GM19025 (cell line): ENCODE data around the gene TTLL6.

ENCODE experiments used
- ATAC-seq: cut with Tn5 transposase; IDR thresholded peaks from one replicate; pipeline ENCODE4 v1.9.1; 2021; ENCODE audit warnings: mild to moderate bottlenecking, low read depth, moderate library complexity; ENCODE audit not compliant: unreplicated experiment

Gene TTLL6

DNA sequence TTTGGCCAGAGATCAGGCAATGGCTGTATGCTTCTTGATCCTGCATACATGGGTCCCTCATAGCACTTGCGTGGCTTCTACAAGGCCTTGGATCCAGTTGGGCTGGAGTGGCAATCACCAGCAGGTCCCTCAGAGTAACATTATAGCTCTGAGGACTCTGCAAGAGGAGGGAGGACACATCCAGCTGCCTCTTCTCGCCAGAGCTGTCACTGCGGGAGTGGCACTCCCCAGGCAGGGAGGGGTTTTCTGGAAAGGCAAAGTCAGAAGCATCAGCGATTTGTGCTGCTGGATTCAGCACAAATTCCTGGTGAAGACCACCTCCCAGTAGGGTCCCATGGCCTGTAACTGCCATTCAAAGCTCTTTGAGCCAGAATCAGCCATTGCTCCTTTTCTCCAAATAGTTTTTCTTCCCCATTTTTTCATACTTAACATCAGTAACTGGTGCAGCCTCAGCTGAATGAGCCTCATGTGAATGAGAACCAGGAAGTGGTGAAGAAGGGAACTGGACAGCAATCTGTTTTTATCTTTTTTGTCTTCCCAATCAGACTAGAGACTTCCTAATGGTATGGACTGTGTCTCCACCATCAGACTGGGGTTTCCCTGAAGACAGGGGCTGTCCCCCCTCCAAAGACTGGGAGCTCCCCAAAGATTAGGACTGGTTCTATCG, 47.9 kb downstream of the TTLL6 start:
- ATAC-seq, result no peak

DNA sequence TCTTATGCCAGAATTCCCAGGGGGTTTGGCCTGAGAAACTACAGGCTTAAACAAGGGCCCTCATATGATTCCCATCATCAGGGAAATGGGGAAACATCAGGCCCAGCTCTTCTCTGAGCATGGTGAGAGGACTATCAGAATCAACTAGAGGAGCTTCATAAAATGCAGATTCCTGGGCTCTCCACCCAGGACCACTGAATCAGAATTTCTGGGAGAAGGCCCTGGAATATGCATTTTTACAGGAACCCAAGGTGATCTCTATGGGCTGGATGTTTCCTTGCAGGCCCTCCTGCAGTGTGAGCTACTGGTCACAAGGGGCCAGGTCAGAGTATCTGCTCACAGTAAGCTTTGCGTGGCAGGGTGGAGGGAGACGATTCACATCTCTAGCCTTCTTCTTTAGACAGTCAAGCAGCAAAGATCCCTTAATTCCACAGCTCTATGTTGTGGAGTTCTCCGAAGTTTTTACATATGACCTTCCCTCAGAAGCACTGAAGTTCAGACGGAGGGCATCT, 49.7 kb downstream of the TTLL6 start:
- ATAC-seq, result no peak

DNA sequence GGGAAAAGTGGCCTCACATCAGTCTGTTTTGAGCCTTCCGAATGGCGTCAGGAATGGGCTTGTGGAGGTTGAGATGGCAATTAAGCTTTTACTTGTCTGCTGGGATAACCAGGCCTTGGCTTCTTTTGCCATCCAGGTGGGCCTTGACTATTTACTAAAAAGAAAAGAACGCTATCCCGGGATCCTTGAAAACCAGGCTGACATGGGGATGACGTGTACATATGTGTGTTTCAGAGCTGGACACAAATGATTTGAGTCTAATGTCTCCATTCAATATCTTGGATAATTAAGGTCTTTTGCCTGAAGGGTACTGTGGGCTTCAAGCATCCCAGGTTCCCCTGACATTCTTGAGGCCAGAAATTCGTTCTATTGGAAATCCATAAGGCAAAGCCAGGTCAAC, 55.9 kb downstream of the TTLL6 start:
- ATAC-seq, result no peak

DNA sequence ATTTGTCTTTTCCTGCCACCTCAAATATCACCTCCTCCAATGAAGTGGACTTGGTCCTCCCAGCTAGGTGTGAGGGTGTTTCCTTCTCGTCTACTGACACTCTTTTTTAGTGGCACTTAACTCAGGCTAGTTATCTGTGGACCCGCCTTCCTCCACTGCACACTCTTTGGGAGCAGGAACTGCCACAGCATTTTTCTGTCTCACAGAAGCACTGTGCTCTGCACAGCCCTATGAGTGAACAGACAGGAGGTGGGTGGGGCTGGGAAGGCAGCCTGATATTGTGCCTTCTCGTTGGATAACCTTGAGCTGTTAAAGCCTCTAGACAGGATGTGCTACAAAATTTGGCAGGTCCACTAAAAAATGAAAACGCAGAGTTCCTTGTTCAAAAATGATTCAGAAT, 56.6 kb downstream of the TTLL6 start:
- ATAC-seq, result no peak

DNA sequence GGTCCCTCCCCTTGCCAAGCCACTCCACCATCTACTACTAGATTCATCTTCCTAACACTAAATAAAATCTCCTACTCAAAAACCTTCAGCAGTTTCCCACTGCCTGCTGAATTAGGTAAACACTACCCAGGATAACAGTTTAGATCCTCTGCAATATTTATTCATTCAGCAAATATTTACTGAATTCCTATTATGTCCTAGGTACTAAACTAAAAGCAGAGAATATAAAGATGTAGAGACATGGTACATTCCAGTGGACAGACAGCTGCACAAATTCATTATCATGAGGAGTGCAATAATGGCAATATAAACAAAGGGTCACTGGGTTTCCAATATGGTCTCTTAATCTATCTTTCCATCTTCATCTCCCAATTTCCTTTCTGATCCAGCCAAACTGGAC, 57.7 kb downstream of the TTLL6 start:
- no peak for ATAC-seq

DNA sequence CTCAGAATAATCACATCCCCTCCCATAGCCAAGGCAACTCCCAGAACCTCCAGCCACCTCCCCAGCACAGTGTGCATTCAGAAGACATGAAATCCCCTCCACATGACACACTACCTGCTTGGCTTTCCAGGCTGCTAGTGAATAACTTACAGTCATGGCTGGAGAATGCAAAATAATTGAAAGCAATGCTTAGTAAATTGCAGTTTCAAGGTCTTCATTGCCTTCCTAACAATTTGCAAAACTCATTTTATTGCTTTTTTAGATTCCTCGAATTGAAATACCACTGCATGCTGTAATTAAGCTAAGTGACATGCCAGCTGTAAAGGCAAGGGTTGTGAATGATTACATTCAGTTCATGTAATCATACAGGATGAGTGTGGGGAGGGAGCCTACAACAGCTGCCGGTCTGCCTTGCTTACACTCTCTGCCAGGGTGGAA, 59.5 kb downstream of the TTLL6 start:
- ATAC-seq, result no peak

DNA sequence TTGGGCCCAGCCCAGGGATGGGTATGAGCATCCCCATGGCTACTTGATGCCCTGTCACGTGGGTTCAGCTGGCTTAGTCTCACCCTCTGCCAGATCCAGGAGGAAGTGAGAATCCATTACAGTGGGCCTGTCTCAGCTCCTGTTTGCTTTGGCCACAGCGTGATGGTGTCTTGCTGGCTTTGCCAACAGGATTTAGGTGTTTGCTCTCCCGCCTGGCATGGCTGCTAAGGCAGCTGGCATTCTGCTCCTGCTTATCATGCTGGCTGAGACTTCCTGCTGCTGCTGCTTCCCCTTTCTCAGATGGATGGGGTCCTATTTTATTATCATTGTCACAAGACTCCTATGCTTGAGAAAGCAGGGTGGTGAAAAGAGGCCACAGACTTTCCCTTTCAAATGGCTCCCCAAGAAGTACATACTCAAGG, 60.2 kb downstream of the TTLL6 start:
- ATAC-seq, result no peak

DNA sequence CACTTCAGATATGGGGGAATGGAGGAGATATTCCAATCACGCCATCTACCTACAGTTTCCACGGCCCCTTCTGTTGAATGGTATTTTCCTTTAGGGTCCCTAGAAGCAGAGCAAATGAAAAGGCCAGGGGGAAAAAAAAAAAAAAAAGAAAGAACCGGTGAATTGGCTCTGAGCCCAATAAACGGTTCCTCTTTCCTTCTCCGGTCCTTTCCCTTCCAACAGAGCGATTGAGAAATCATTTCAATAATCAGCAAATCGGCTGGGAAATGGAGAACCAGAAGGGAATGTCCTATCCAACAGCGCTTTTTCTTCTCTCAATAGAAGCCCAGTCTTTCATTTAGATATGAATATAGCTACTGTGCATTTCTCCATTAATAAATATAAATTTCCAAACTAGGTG, 61.7 kb downstream of the TTLL6 start:
- no peak for ATAC-seq

DNA sequence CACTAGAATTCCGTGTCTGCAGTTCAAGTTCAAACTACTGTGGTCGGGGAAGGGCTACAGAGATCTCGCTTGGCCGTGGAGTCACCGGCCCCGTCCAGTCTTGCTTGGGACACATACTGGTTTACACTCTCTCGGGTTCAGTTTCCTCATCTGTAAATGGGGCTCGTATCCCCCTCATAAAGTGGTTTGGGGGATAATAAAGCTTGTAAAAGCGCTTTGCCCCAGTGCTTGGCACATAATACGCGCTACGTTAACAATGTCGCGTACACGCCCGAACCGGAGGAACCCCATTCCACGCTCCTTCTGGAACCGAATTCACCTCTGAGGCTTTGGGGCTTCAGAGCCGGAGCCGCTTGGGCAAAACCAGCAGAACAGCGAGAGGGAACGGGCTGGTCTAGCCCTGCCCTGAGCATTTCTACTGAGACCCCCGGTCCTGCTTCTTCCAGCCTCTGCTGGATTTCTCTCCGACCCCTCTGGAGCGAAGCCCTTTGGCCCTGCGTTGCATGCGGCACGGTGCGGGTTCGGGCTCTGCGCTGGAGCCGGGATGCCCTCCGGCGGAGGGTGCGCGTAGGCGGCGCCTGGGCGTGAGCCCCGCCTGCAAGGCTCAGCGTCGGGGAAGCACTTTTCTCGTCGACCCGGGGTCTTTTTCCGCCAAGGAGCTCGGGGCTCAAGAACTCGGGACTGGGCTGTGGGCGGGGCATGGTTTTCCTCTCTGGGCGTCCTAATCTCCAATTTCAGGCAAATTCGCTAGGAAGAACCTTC, 62.3 kb downstream of the TTLL6 start:
- no peak for ATAC-seq

DNA sequence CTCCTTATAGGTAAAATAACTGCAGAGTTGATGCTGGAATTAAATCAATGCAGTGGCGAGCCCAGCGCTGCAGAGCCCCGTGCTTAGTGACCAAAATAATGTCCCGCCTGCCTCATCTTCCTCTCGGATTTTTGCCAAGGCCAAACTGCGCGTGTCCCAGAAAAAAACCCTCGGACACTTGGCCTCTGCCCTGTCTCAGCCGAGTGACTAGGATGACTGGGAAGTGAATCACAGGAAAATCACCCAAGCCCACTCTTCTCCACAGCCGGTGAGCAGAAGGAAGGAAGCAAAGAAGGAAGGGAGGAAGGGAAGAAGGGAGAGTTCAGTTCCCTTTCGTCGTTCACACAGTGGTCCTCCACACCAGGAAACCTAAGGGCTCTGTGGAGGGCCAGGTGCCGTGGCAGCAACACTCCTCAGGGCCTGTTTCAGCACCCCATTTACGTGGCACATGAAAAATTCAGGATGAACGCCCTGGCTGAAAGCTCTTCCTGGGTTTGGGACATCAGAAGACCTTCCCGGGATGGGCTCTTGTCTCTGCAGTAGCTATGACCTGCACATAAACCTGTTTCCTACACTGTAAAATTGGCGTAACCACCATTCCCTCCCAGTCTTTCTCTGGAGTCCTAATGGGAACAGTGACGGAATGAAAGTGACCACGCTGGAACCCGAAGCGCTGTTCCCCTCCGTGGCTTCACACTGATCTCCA, 63.1 kb downstream of the TTLL6 start:
- ATAC-seq, result no peak

DNA sequence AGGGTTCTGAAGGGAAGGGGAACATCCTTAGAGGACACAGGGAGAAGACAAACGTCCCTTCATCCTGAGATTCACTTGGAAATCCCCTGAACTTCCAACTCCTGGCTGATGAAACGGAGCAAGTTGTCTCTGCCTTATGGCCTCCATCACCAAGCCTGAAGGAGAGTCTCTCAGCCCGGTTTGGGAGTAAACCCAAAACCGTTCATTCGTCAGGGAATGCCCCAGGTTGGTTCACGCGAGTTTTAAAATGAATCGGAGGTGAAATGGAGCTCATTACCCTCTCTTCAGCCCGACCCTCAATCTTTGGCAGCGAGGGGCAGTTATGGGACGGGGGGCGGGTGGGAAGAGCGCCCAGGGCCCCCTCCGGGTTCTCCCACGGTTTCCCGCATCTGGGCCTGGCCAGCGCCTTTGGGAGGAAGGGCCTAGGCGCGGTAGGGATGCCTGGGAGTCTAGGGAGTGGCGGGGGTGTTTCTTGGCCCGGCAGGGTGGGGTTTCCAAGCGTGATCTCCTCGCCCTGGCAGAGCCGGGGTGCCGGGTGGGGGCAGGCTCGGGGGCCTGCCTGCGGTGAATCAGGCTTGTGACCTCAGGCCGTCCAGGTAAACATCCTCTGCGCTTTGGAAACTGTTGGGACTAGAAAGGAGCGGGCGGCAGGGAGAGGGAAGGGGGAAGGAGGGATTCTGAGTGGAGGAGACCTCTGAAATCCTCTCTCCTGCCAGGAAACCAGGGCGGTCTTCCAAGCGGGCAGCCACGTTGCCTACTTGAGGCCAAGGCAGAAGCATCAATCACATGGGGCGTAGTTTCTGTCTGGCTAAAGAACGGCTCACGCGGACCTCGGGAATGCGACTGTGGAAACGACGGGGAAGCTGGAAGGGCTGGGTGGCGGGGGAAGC, 64.4 kb downstream of the TTLL6 start:
- no peak for ATAC-seq

DNA sequence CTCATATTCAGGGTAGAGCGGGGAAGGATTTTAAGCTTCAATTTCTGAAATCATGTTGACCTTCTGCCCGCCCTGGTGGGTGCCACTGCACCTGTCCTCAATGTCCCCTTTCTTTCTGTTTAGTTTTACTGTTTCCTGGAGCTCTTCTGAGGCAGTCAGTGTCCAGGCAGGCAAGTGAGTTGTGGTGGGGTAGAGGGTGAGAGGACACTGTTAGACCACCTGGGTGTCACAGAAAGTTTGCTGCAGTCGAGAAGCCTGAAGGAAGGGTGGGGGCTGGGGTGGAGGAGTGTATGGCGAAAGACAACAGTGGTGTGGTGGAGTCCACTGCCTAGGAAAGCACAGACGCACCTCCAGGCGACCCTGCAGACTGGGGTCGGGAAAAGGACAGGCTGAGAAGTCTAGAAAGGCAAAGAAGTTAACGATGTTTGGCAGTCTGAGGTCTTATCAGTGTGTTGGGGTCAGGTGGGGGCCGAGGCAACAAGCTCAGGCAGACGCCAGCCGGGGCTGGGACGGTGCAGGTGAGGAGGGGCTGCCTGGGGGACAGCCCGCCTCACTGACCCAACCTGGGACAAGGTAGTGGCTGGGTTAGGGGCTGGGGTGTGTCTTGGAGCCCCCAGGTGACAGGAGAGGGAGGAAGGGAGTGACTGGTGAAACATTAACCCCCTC, 65.2 kb downstream of the TTLL6 start:
- no peak for ATAC-seq

DNA sequence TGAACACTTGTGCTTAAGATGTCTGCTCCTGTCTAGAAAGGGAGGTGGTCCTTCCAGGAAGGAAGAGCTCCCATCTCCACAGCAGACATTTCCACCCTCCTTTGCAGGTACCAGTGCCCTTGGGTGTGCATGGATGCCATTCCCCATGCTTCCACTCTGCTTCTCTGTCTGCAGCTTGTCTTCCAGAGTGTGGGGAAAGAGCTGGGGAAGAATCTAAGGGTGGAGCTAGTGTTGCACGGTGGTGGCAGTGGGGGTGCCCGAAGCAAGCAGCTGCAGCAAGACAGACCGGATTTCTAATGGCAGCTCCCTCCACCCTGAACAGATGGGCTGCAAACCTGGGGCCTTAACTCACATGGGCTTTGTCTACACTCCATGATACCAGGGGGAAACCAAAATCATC, 65.9 kb downstream of the TTLL6 start:
- ATAC-seq, result no peak

DNA sequence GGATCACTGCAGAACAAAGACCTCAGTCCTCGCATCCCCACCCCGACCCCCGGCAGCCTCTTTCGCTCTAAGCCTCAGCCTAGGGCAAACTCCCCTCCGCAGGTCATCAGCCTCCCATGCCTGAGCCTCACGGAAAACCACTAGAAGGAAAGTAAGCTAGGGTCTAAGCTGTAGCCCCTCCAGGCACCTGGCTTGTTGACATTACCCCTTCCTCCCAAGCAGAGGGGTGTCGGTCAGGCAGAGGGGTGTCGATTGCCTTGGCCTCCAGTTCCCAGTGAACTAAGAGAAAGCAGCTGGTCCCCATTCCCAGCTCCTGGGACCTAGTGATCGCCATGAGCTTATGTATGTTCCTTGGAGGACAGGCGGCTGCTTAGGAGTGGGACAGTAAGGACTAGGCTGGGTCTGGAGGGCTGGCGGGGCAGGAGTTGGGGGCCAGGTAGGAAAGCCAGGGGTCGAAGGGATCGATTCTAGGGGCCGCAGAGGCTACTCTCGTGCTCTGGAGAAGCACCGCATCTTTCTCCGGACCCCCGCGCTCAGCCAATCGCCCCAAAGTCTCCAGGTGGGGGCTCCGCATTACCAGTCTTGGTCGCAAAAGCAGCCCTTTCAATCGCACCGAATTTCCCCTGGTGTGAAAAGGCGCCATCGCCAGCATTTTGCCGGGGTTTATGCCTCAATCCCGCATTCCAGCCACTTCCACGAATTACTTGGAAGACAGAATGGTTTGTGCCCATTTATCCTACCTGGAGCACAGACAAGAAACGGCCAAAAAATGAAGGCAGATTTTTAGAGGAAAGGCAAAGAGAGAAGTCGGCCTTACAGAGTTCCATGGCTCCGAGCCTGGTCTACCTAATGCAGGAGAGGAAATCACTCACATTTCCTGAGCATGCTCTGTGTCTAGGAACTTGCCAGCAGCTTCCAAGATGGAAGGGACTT, 67.1 kb downstream of the TTLL6 start:
- no peak for ATAC-seq

DNA sequence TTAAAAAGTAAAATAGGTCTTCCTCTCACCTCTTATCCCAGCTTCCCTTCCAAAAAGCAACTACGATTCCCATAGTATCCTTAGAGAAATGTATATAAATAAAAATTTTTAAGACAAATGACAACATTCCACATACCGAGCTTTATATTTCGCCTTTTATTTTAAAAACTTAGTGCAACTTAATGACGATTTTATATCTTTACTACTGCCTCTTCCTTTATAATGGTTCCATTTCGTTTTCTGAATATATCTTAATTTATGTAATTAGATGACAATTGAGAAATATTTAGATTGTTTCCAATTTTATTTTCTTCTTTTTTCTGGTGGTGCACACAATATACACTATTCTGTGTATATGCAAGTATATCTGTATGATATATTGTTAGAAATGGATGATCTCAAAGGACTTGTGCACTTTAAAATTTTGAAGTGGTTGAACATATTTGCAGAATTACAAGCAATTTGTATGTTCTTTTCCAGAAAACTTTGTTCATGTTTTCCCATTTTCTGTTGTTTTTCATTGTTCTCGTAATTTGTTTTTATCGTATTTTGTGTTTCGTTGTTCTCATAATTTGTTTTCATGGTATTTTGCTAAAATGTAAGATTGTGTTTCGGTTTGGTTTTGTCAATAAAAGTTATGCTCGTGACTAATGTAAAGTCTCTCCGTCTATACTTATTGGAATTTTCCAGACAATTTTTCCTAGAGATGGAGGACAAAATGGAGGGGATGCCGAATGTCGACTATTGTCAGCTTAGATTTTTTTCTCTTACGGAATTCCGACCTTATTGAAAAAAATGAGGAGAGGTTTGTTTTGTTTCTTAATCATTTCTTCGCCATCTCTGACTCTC, 68.1 kb downstream of the TTLL6 start:
- ATAC-seq, result no peak

DNA sequence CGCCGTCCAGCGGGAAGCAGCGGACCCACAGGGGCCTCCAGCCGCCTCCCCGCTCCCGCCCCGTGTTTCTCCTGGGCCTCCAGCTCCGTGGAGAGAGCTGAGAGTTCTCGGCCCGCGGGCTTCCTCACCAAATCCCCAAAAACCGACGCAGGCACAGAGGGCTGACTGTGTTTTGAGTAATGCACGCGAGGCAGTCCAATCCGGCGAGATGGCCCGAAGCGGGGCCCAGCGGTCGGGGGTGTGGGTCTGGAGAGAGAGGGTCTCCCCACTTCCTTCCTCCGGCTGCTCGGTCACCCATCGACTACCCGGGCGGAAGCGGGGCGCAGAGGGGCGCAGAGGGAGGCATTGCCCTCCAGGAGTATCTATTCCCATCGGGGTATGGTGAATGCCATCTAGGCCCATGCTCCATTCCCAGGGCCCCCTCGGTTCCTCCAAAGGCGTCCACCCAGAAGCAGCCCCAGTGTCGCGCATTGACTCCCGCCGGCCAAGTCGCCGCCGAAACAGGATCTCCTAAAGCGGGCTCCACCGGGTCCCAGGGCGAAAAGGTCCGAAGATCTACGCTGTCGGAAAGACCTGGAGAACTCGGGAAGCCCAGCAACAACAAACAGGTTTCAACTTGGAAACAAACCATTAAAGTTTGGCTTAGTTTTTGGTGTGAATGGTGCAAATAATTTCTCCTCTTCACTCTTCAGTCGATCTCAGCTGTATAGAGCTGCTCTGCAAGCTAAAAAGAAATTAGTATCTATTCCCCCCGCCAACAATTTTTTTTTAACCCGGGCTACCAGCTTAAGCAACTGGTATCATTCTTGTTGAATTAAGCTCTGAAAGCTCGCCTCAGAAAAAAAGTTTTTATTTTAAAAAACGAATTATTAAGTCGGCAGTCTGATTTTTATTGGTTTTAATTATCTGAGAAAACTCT, 69.3 kb downstream of the TTLL6 start:
- no peak for ATAC-seq

DNA sequence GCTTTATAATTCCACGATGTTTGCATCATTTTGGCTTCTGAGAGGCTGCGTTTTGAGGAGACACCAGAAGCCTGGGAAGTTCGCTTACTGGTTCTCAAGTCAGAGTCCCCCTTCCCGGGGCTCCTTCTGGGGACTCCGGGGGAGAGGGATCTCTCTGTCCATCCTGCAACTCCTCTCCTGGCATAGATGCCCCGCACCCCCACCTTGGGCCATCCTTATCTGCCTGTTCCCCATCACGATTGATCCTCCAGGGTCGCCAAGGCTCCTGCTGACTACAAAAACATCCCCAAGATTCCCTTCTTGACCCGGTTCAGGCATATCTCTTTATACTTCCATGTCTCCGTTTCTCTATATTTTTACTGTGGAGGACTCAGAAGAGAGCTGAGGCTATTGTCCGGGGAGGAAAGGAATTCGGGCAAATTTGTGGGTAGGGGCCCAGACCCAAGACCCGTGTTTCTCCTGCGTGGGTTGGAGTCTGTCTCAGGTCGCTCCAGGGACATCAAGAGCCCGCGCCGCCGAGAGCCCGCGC, 70.0 kb downstream of the TTLL6 start:
- ATAC-seq, result no peak
